ENCODE measurements around the gene HAP1.

- TF ChIP-seq OVOL3 (tag by site-specific recombination; IDR thresholded peaks at IDR 0.05) = no peak
- TF ChIP-seq ZNF600 (tag by site-specific recombination; IDR thresholded peaks at IDR 0.05) = no peak
- TF ChIP-seq CTCF (tag by site-specific recombination; IDR thresholded peaks at IDR 0.05) = no peak
- no peak for TF ChIP-seq ZNF146 (tag by site-specific recombination; IDR thresholded peaks at IDR 0.05)
- no peak for TF ChIP-seq KLF10 (tag by site-specific recombination; IDR thresholded peaks at IDR 0.05)
- TF ChIP-seq ZNF830 (tag by site-specific recombination; IDR thresholded peaks at IDR 0.05; ENCODE audit: low read depth) = no peak
- TF ChIP-seq PBX3 (CRISPR knock-in tag; IDR thresholded peaks at IDR 0.05) = no peak
- TF ChIP-seq TCF7L2 (IDR thresholded peaks at IDR 0.05; ENCODE audit: borderline replicate concordance, low read depth, low read length) = no peak
- TF ChIP-seq SP2 (tag by site-specific recombination; IDR thresholded peaks at IDR 0.05) = no peak
- TF ChIP-seq ZNF266 (tag by site-specific recombination; IDR thresholded peaks at IDR 0.05; ENCODE audit: low read depth) = no peak
- TF ChIP-seq ZNF561 (tag by site-specific recombination; IDR thresholded peaks at IDR 0.05; ENCODE audit: borderline replicate concordance) = no peak
Observed at GRCh38 chr17:41683441-41684007, 50.9 kb downstream of the HAP1 start.

Data from HEK293 (cell line).